GM12874 (cell line): ENCODE data around the gene NCAPH2.
A peak's percentile ranks its signal among the peaks of the same experiment; 100 is the strongest.

Experiments
- CTCF ChIP-seq: IDR thresholded peaks from 2 replicates; pipeline ENCODE4 v1.5.1; 2011; ENCODE audit warnings: low read depth, mild to moderate bottlenecking, control low read depth, low read length, moderate library complexity; ENCODE audit not compliant: insufficient read depth

NCAPH2 gene

GRCh38 chr22:50532824-50533796, 25.1 kb downstream of the NCAPH2 start:
- TF ChIP-seq CTCF, result no peak

DNA sequence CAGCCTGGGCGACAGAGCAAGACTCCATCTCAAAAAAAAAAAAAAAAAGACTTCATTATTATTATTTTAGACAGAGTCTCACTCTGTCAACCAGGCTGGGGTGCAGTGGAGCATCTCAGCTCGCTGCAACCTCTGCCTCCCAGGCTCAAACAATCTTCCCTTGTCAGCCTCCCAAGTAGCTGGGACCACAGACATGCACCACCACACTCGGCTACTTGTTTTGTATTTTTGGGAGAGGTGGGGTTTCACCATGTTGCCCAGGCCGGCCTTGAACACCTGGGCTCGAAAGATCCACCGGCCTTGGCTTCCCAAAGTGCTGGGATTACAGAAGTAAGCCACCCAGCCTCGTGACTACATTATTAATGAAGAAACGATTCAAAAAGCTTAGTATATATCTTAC, 27.1 kb downstream of the NCAPH2 start:
- no peak for TF ChIP-seq CTCF

GRCh38 chr22:50536226-50536625, 28.2 kb downstream of the NCAPH2 start:
- no peak for TF ChIP-seq CTCF

DNA sequence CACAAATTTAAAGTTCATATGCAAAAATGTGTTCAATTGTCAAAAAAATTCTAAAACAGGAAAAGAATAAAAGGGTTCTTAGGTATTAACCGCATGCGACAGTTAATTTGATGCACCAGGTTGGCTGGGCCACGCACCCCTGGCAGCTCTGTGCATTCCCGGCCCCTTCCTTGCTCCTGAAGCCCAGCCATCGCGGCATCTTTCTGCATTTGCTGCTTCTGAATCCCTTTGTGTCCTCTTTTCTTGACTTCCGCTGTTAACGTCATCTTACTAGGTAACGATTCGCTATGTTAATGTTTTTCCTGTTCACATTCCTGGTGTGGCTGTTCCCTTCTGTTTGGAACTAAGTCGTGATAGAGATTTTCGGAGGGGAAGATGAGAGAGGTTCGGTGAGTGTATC, 29.7 kb downstream of the NCAPH2 start:
- TF ChIP-seq CTCF, result no peak

DNA sequence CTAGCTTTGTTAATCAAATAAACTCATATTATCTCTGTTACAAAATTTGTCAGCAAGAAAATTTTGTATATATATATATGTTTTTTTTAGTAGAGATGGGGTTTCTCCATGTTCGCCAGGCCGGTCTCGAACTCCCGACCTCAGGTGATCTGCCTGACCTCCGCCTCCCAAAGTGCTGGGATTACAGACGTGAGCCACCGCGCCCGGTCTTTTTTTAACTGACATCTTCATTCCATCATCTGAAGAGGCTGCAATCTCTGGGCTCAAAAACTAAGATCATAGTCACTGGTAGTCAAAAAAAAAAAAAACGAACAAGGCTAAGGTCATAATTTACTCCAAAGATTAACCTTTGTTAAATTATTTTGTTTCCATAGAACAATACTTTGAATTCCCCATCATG, 32.4 kb downstream of the NCAPH2 start:
- TF ChIP-seq CTCF, result no peak

DNA sequence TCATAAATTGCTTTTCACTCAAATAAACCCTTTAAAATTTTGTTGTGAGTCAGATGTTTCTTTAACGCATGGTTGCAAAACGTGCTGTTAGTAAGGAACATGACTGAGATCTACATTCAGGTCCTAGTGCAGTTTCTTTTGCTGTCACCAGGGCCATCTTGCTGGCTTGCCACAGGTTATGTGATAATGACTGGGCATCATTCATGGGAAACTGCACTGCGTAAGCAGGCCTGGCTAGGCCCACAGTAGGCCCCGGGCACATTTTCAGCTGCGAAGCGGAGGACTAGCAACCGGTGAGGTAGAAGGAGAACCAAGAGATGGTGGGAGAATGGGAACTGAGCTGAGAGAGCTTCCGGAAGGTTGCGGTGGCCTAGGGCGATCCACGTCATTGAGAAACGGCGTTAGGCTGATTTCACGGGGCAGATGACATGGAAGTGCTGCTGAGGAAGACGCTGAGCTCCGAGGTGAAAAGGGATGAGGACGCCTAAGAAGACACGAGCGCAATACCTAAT, 34.4 kb downstream of the NCAPH2 start:
- TF ChIP-seq CTCF, result no peak

GRCh38 chr22:50544078-50544745, 36.2 kb downstream of the NCAPH2 start:
- TF ChIP-seq CTCF, result peak; percentile 72
